ENCODE data around the gene RBM15B. TPM values are rescaled to one million over a fixed set of nuclear protein-coding genes. Genes with fewer than 3 reads are reported as not detected.

RBM15B gene
- 12.5 TPM for total RNA-seq
- long read RNA-seq, full-length matches to known transcripts: 156 of 156 reads
- long read RNA-seq, partial matches to known transcripts: 0 of 156 reads
- long read RNA-seq, other reads (novel, unspliced or antisense): 0 of 156 reads

DNA sequence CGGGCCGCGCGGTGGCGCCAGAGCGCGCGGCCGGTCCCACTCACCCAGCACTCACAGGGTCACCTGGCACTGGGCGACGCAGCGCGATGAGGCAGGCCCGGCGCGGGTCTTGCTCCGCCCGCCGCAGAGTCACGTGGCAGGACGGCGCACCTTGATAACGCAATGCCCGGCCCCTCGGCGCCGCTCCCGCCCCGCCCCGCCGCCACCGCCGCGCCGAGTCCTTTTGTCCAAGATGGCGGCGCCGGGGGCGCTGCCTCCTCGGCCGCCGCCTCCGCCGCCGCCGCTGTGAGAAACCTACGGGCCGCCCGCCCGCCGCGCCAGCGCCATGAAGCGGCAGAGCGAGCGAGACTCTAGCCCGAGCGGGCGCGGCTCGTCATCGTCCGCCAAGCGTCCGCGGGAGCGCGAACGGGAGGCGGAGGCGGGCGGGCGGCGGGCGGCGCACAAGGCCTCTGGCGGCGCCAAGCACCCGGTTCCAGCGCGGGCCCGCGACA is at the start of gene RBM15B:
RBM15B (plus strand) TSS at position 211 of the 491 bp plus-strand sequence; CDS start at position 326, 115 bp downstream.
- peak; percentile 98 for DNase-seq
- intact Hi-C loops (cut with micrococcal nuclease): no loop called here
- peaks cover 68% of the 10 kb centered on the region for H3K36me3 ChIP-seq

GRCh38 chr3:51343918-51344687 is 47.0 kb upstream of the RBM15B start:
- H3K4me1 ChIP-seq: peaks cover 20% of the 10 kb centered on the region
- H3K4me3 ChIP-seq: no peak overlapping the region
- intact Hi-C loops (cut with micrococcal nuclease): no loop called here
- no peak overlapping the region for H3K27ac ChIP-seq (replicated peaks)
- no peak for DNase-seq
- no peaks in the 10 kb centered on the region for H3K27me3 ChIP-seq (ENCODE audit: low read depth)
- H3K36me3 ChIP-seq: no peaks in the 10 kb centered on the region
- H3K9me3 ChIP-seq (replicated peaks): no peaks in the 10 kb centered on the region
- TF ChIP-seq CTCF (IDR thresholded peaks at IDR 0.05; ENCODE audit: borderline replicate concordance): no peak

More for the DNA sequence above, at the start of gene RBM15B:
- peak within 1 kb of the TSS; percentile 91 for H3K27ac ChIP-seq (replicated peaks)
- H3K9me3 ChIP-seq (replicated peaks): no peaks in the 10 kb centered on the region
- no peaks in the 10 kb centered on the region for H3K27me3 ChIP-seq (ENCODE audit: low read depth)
- TF ChIP-seq CTCF (IDR thresholded peaks at IDR 0.05; ENCODE audit: borderline replicate concordance): peak; percentile 92
- H3K4me1 ChIP-seq: peaks cover 90% of the 10 kb centered on the region
- H3K4me3 ChIP-seq: peak within 1 kb of the TSS; percentile 74

DNA sequence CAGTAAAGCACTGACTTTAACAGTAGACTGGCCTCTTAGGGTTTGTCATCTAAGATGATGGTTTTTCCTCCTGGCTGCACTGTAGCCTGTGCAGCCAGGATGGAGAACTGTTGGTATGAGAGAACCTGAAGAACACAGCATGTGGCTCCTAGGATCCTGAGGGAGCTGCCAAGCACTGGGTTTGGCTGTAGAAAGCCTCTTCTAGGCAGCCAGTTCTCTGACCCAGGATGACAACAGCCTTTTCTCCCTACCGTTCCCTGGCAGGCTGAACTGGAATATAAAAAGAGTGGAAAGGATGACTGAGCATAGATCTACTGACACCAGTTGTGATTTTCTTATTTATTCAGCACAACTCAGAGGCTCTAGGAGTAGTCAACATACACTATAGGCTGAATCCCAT is 40.3 kb upstream of the RBM15B start:
- Histone ChIP-seq H3K9me3 (replicated peaks) (no peaks in the 10 kb centered on the region), H3K4me1 (no peaks in the 10 kb centered on the region), H3K4me3 (no peak overlapping the region), H3K27me3 (ENCODE audit: low read depth) (no peaks in the 10 kb centered on the region), H3K27ac (replicated peaks) (no peak overlapping the region), H3K36me3 (no peaks in the 10 kb centered on the region)
- intact Hi-C loops (cut with micrococcal nuclease): no loop called here
- no peak for TF ChIP-seq CTCF (IDR thresholded peaks at IDR 0.05; ENCODE audit: borderline replicate concordance)
- no peak for DNase-seq

DNA sequence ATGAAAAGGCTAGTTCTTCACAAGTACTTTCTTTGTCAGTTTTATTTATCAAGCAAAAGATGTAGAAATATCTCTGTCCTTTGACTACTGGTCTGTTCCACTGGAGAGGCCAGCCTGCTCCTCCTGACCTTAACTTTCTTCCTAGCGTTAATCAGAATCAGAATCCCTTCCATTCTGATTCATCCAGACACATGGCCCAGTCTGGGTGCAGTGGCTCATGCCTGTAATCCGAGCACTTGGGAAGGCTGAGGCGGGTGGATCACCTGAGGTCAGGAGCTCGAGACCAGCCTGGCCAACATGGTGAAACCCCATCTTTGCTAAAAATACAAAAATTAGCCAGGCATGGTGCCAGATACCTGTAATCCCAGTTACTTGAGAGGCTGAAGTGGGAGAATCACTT is 38.0 kb upstream of the RBM15B start:
- no peak for TF ChIP-seq CTCF (IDR thresholded peaks at IDR 0.05; ENCODE audit: borderline replicate concordance)
- H3K27ac ChIP-seq (replicated peaks): no peak overlapping the region
- H3K4me3 ChIP-seq: no peak overlapping the region
- H3K36me3 ChIP-seq: peaks cover 8% of the 10 kb centered on the region
- intact Hi-C loops (cut with micrococcal nuclease): no loop called here
- no peaks in the 10 kb centered on the region for H3K27me3 ChIP-seq (ENCODE audit: low read depth)
- DNase-seq: no peak
- no peaks in the 10 kb centered on the region for H3K4me1 ChIP-seq
- no peaks in the 10 kb centered on the region for H3K9me3 ChIP-seq (replicated peaks)

DNA sequence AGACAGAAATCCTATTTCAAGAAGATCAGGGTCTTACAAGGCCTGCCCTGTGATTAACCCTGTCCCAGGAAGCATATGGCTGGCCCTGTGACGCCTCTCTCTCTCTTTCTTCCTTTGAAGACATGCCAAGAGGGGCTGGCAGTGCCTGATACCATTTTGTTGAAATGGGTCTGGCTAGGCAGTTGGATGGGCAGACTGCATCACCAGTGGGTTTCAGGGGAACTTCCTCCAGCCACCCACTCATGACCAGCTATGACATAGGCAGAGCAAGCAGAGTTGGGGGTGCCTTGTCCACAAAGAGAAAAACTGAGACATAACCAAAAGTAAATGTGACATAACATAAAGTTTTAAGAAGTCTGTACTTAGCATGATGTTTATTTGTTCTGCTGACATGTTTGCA is 37.4 kb upstream of the RBM15B start:
- Histone ChIP-seq H3K36me3 (peaks cover 8% of the 10 kb centered on the region), H3K27me3 (ENCODE audit: low read depth) (no peaks in the 10 kb centered on the region), H3K9me3 (replicated peaks) (no peaks in the 10 kb centered on the region), H3K27ac (replicated peaks) (no peak overlapping the region), H3K4me3 (no peak overlapping the region), H3K4me1 (no peaks in the 10 kb centered on the region)
- intact Hi-C loops (cut with micrococcal nuclease): no loop called here
- TF ChIP-seq CTCF (IDR thresholded peaks at IDR 0.05; ENCODE audit: borderline replicate concordance): no peak
- no peak for DNase-seq

All from left ventricle myocardium inferior (tissue), 1 donor.